HT1080 (cell line): ENCODE results near the gene MT1G. TPM values are rescaled to one million over a fixed set of nuclear protein-coding genes. Genes with fewer than 3 reads are reported as not detected.
"Not testable (repeated sequence)": the region's sequence is repeated elsewhere in the genome, so short reads cannot be mapped to it uniquely, and the experiment has no call there.

Experiments
- DNase-seq: peaks from one replicate; pipeline ENCODE4 v3.0.0-alpha.2; 2015; ENCODE audit warnings: low read depth
- total RNA-seq: library from RNA; depleted of rRNA; stranded (reverse); fragments of >200 nt; shearing (Covaris generic); gene quantifications from 2 replicates; pipeline ENCODE4 v1.2.3, GENCODE V29; 2014; rRNA removed

Gene MT1G
- total RNA-seq, 1 experiment from 2014 or later = 1.4 TPM

GRCh38 chr16:56621665-56622445 lies 46.0 kb downstream of the MT1G start:
- DNase-seq = not testable (repeated sequence)

GRCh38 chr16:56620339-56620897 lies 47.4 kb downstream of the MT1G start:
- DNase-seq = no peak

- no peak for DNase-seq
Observed at GRCh38 chr16:56618138-56618537, 49.7 kb downstream of the MT1G start.

GRCh38 chr16:56617212-56618085 lies 50.4 kb downstream of the MT1G start:
- DNase-seq = no peak

Other genes starting within 250 kb of the MT1G start
- gene AMFR, start 242.5 kb downstream of the MT1G start, total RNA-seq = 113 and 117 TPM in 2 replicates
- 235 and 404 TPM in 2 replicates for gene NUDT21, start 216.7 kb downstream of the MT1G start, total RNA-seq
- gene OGFOD1, start 216.5 kb downstream of the MT1G start, total RNA-seq = 99.0 and 121 TPM in 2 replicates
- gene BBS2, start 148.0 kb downstream of the MT1G start, total RNA-seq = 18.9 and 23.3 TPM in 2 replicates
- not detected in 2 replicates for gene MT4, start 103.0 kb downstream of the MT1G start, total RNA-seq
- not detected in 2 replicates for gene MT3, start 78.5 kb downstream of the MT1G start, total RNA-seq
- gene MT2A, start 59.5 kb downstream of the MT1G start, total RNA-seq = 881 and 1,822 TPM in 2 replicates
- 533 and 612 TPM in 2 replicates for gene MT1E, start 42.3 kb downstream of the MT1G start, total RNA-seq
- gene MT1M, start 35.4 kb downstream of the MT1G start, total RNA-seq = not detected in 2 replicates
- gene MT1A, start 29.4 kb downstream of the MT1G start, total RNA-seq = not detected in 2 replicates
- gene MT1B, start 16.2 kb downstream of the MT1G start, total RNA-seq = not detected in 2 replicates
- gene MT1F, start 10.1 kb downstream of the MT1G start, total RNA-seq = not detected in 2 replicates
- not detected in 2 replicates for gene MT1H, start 1.7 kb upstream of the MT1G start, total RNA-seq
- gene MT1X, start 14.4 kb upstream of the MT1G start, total RNA-seq = 100 and 148 TPM in 2 replicates
- 115 and 119 TPM in 2 replicates for gene NUP93, start 62.1 kb upstream of the MT1G start, total RNA-seq
- gene SLC12A3, start 197.1 kb upstream of the MT1G start, total RNA-seq = not detected in 2 replicates